Measurements from ENCODE around the gene ALOX5. TPM values are rescaled to one million over a fixed set of nuclear protein-coding genes. Genes with fewer than 3 reads are reported as not detected.

The ALOX5 gene
- total RNA-seq, 1 donor from 2014 or later, result 22.8 TPM

GRCh38 chr10:45457487-45457886 lies 83.5 kb downstream of the ALOX5 start:
- Histone ChIP-seq H3K9me3 (no peaks in the 10 kb centered on the region), H3K4me1 (no peaks in the 10 kb centered on the region), H3K4me3 (no peak overlapping the region), H3K36me3 (peaks cover 0 to 41% of the 10 kb centered on the region in 2 donors), H3K27me3 (no peaks in the 10 kb centered on the region), H3K27ac (no peak overlapping the region)
- no peak for DNase-seq (ENCODE audit: extremely low spot score in 2 of 2)
- intact Hi-C loops (cut with DNase I), result no loop called here
- TF ChIP-seq CTCF (IDR thresholded peaks at IDR 0.05) (no peak), POLR2A (IDR thresholded peaks at IDR 0.05) (no peak), POLR2AphosphoS5 (IDR thresholded peaks at IDR 0.05; ENCODE audit: insufficient read depth in 1 of 2, low read depth in 1 of 2) (no peak)

GRCh38 chr10:45460235-45460878 lies 86.3 kb downstream of the ALOX5 start:
- peaks cover 0 to 49% of the 10 kb centered on the region in 2 donors for H3K36me3 ChIP-seq
- no peaks in the 10 kb centered on the region for H3K27me3 ChIP-seq
- DNase-seq (ENCODE audit: extremely low spot score in 2 of 2), result no peak
- intact Hi-C loops (cut with DNase I), result no loop called here
- no peak overlapping the region for H3K4me3 ChIP-seq
- no peak overlapping the region for H3K27ac ChIP-seq
- TF ChIP-seq CTCF (IDR thresholded peaks at IDR 0.05) (no peak), POLR2AphosphoS5 (IDR thresholded peaks at IDR 0.05; ENCODE audit: insufficient read depth in 1 of 2, low read depth in 1 of 2) (no peak), POLR2A (IDR thresholded peaks at IDR 0.05) (no peak)
- no peaks in the 10 kb centered on the region for H3K4me1 ChIP-seq
- H3K9me3 ChIP-seq, result no peaks in the 10 kb centered on the region

- H3K27me3 ChIP-seq, result no peaks in the 10 kb centered on the region
- TF ChIP-seq CTCF (IDR thresholded peaks at IDR 0.05) (no peak), POLR2AphosphoS5 (IDR thresholded peaks at IDR 0.05; ENCODE audit: insufficient read depth in 1 of 2, low read depth in 1 of 2) (no peak), POLR2A (IDR thresholded peaks at IDR 0.05) (no peak)
- no peak for DNase-seq (ENCODE audit: extremely low spot score in 2 of 2)
- H3K36me3 ChIP-seq, result peaks cover 0 to 45% of the 10 kb centered on the region in 2 donors
- H3K4me3 ChIP-seq, result no peak overlapping the region
- no peak overlapping the region for H3K27ac ChIP-seq
- intact Hi-C loops (cut with DNase I), result no loop called here
- H3K4me1 ChIP-seq, result no peaks in the 10 kb centered on the region
- H3K9me3 ChIP-seq, result no peaks in the 10 kb centered on the region
These were observed 87.0 kb downstream of the ALOX5 start for GRCh38 chr10:45461034-45461433.

DNA sequence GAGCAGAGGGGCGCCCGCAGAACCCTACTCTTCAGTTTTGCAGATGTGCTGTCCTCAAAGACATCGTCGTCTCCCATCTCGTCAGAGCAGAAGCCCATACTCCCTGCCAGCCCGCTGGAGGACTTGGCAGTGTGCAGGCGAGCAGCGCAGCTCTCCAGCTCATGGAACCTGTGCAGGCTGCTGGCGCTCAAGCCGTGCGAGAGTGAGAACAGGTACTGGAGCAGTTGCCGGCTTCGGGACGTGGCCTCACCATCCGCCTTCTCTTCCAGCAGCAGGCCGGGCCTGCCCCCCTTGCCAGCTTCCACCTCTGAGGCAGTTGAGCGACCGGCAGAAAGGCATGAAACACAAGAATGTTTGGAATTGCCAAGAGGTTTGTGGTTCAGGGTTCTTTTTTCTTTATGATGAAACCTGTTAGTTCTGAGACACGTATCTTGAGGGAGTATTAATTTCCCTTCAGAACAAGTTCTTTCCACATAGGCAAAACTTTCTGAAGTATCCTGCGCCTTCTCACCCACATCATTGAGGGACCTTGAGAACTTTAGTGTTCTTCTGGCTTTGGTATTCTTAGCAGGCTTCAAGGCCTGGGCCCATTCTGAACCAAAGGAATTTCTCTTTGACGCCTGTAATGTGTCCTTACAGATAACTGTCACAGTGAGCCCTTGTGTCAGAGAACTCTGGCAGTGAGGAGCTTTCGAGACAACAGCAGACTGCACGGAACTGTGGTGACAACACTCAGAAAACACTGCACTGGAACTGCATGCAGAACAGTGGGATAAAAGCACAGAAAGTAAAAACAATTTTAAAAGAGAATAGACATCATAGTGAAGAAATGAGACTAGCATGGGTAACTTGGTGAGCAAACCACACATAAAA lies 89.5 kb downstream of the ALOX5 start:
- TF ChIP-seq POLR2A (IDR thresholded peaks at IDR 0.05) (no peak), CTCF (IDR thresholded peaks at IDR 0.05) (no peak), POLR2AphosphoS5 (IDR thresholded peaks at IDR 0.05; ENCODE audit: insufficient read depth in 1 of 2, low read depth in 1 of 2) (no peak)
- peaks cover 0 to 26% of the 10 kb centered on the region in 2 donors for H3K36me3 ChIP-seq
- no peaks in the 10 kb centered on the region for H3K9me3 ChIP-seq
- intact Hi-C loops (cut with DNase I), result no loop called here
- no peak for DNase-seq (ENCODE audit: extremely low spot score in 2 of 2)
- H3K27me3 ChIP-seq, result no peaks in the 10 kb centered on the region
- no peak overlapping the region for H3K4me3 ChIP-seq
- H3K27ac ChIP-seq, result no peak overlapping the region
- H3K4me1 ChIP-seq, result peaks cover 15% of the 10 kb centered on the region
